Activated CD4-positive, alpha-beta memory T cell treated with anti-CD3 and anti-CD28 coated beads for 36 hours (primary cell): ENCODE data around the gene TOM1L2. TPM values are rescaled to one million over a fixed set of nuclear protein-coding genes. Genes with fewer than 3 reads are reported as not detected.

Experiments used
- CTCF ChIA-PET: fragments of 350-600 bp; sonication (Branson Sonifier 250); formaldehyde crosslinking; loops from one replicate; lab custom pipeline; 2021; ENCODE audit warnings: antibody characterized with exemption, inconsistent platforms; lab: Charles Lee
- POLR2A ChIA-PET: fragments of 350-600 bp; sonication (Branson Sonifier 250); formaldehyde crosslinking; loops from one replicate; lab custom pipeline; 2021; ENCODE audit warnings: antibody characterized with exemption; lab: Charles Lee
- DNase-seq: peaks from one replicate; pipeline ENCODE4 v3.0.0-alpha.2; 2020
- H3K27ac Mint-ChIP-seq: one replicate; pipeline ENCODE4 v1.8.0; 2021; ENCODE audit warnings: mixed read lengths
- H3K27me3 Mint-ChIP-seq: one replicate; pipeline ENCODE4 v1.8.0; 2021; ENCODE audit warnings: mixed read lengths
- H3K36me3 Mint-ChIP-seq: one replicate; pipeline ENCODE4 v1.8.0; 2021; ENCODE audit warnings: mixed read lengths
- H3K4me1 Mint-ChIP-seq: one replicate; pipeline ENCODE4 v1.8.0; 2021; ENCODE audit warnings: low read depth, mixed read lengths
- H3K4me3 Mint-ChIP-seq: one replicate; pipeline ENCODE4 v1.8.0; 2021; ENCODE audit warnings: mild to moderate bottlenecking, mixed read lengths
- H3K9me3 Mint-ChIP-seq: one replicate; pipeline ENCODE4 v1.8.0; 2021; ENCODE audit warnings: mixed read lengths
- intact Hi-C: fragments of 100-400 bp; cut with micrococcal nuclease; formaldehyde crosslinking; loops from one replicate; pipeline ENCODE4 v1.15.1; 2023
- total RNA-seq, 2 experiments: library from RNA; stranded (reverse); gene quantifications; one replicate each; pipeline ENCODE4 v1.2.3, GENCODE V29; 2021

Gene TOM1L2
- total RNA-seq, 2 experiments from 2014 or later: 11.1 to 12.7 TPM

GRCh38 chr17:17873450-17873991 is 98.7 kb downstream of the TOM1L2 start:
- ChIA-PET POLR2A (no interaction called here), CTCF (no interaction called here)
- DNase-seq: no peak
- H3K27me3 Mint-ChIP-seq: no peaks in the 10 kb centered on the region
- no peak overlapping the region for H3K4me3 Mint-ChIP-seq
- no peak overlapping the region for H3K27ac Mint-ChIP-seq
- intact Hi-C loops: no loop called here
- H3K36me3 Mint-ChIP-seq: no peaks in the 10 kb centered on the region
- no peaks in the 10 kb centered on the region for H3K4me1 Mint-ChIP-seq
- H3K9me3 Mint-ChIP-seq: no peaks in the 10 kb centered on the region

- DNase-seq: no peak
- ChIA-PET POLR2A (no interaction called here), CTCF (no interaction called here)
- no peaks in the 10 kb centered on the region for H3K9me3 Mint-ChIP-seq
- intact Hi-C loops: no loop called here
- no peaks in the 10 kb centered on the region for H3K36me3 Mint-ChIP-seq
- H3K27me3 Mint-ChIP-seq: no peaks in the 10 kb centered on the region
- no peak overlapping the region for H3K27ac Mint-ChIP-seq
- H3K4me1 Mint-ChIP-seq: no peaks in the 10 kb centered on the region
- no peak overlapping the region for H3K4me3 Mint-ChIP-seq
Observed at GRCh38 chr17:17872547-17873345, 99.5 kb downstream of the TOM1L2 start.

GRCh38 chr17:17871913-17872312 is 100.3 kb downstream of the TOM1L2 start:
- H3K9me3 Mint-ChIP-seq: no peaks in the 10 kb centered on the region
- H3K27me3 Mint-ChIP-seq: no peaks in the 10 kb centered on the region
- no peak overlapping the region for H3K27ac Mint-ChIP-seq
- no peaks in the 10 kb centered on the region for H3K4me1 Mint-ChIP-seq
- ChIA-PET POLR2A (no interaction called here), CTCF (interaction anchor here (1.0 kb wide), 1 partner anchor 12 kb away, joined by 3 read pairs; no protein-coding TSS in a partner anchor)
- no peaks in the 10 kb centered on the region for H3K36me3 Mint-ChIP-seq
- DNase-seq: no peak
- H3K4me3 Mint-ChIP-seq: no peak overlapping the region
- intact Hi-C loops: no loop called here

- CTCF ChIA-PET: interaction anchor here (1.0 to 1.5 kb wide), 2 partner anchors 51 to 163 kb away, joined by 3 to 5 read pairs; no protein-coding TSS in a partner anchor
- no peaks in the 10 kb centered on the region for H3K36me3 Mint-ChIP-seq
- H3K27ac Mint-ChIP-seq: no peak overlapping the region
- H3K9me3 Mint-ChIP-seq: no peaks in the 10 kb centered on the region
- POLR2A ChIA-PET: no interaction called here
- intact Hi-C loops: no loop called here
- no peak for DNase-seq
- no peaks in the 10 kb centered on the region for H3K27me3 Mint-ChIP-seq
- no peak overlapping the region for H3K4me3 Mint-ChIP-seq
- no peaks in the 10 kb centered on the region for H3K4me1 Mint-ChIP-seq
Observed at GRCh38 chr17:17870247-17870646, 102.0 kb downstream of the TOM1L2 start.

GRCh38 chr17:17868641-17869522 is 103.3 kb downstream of the TOM1L2 start:
- ChIA-PET POLR2A (no interaction called here), CTCF (no interaction called here)
- Mint-ChIP-seq H3K4me3 (no peak overlapping the region), H3K9me3 (no peaks in the 10 kb centered on the region), H3K4me1 (no peaks in the 10 kb centered on the region), H3K36me3 (no peaks in the 10 kb centered on the region), H3K27ac (no peak overlapping the region), H3K27me3 (no peaks in the 10 kb centered on the region)
- intact Hi-C loops: no loop called here
- DNase-seq: no peak

GRCh38 chr17:17866897-17867296 is 105.3 kb downstream of the TOM1L2 start:
- intact Hi-C loops: no loop called here
- ChIA-PET CTCF (interaction anchor here (1.4 kb wide), 1 partner anchor 55 kb away, joined by 4 read pairs; no protein-coding TSS in a partner anchor), POLR2A (no interaction called here)
- peaks cover 12% of the 10 kb centered on the region for H3K4me1 Mint-ChIP-seq
- H3K36me3 Mint-ChIP-seq: no peaks in the 10 kb centered on the region
- DNase-seq: no peak
- no peak overlapping the region for H3K4me3 Mint-ChIP-seq
- H3K27me3 Mint-ChIP-seq: no peaks in the 10 kb centered on the region
- H3K9me3 Mint-ChIP-seq: no peaks in the 10 kb centered on the region
- H3K27ac Mint-ChIP-seq: no peak overlapping the region

- Mint-ChIP-seq H3K27ac (no peak overlapping the region), H3K4me1 (peaks cover 12% of the 10 kb centered on the region), H3K9me3 (no peaks in the 10 kb centered on the region), H3K27me3 (no peaks in the 10 kb centered on the region), H3K4me3 (no peak overlapping the region), H3K36me3 (no peaks in the 10 kb centered on the region)
- DNase-seq: no peak
- intact Hi-C loops: no loop called here
- CTCF ChIA-PET: interaction anchor here (1.4 kb wide), 1 partner anchor 55 kb away, joined by 4 read pairs; no protein-coding TSS in a partner anchor
- POLR2A ChIA-PET: no interaction called here
Observed at GRCh38 chr17:17866425-17866824, 105.8 kb downstream of the TOM1L2 start.

- Mint-ChIP-seq H3K4me3 (no peak overlapping the region), H3K27ac (no peak overlapping the region), H3K4me1 (peaks cover 12% of the 10 kb centered on the region), H3K9me3 (no peaks in the 10 kb centered on the region), H3K27me3 (no peaks in the 10 kb centered on the region), H3K36me3 (no peaks in the 10 kb centered on the region)
- intact Hi-C loops: no loop called here
- POLR2A ChIA-PET: no interaction called here
- no peak for DNase-seq
- CTCF ChIA-PET: interaction anchor here (14.2 kb wide), 1 partner anchor 53 kb away, joined by 173 read pairs; no protein-coding TSS in a partner anchor
Observed at GRCh38 chr17:17865035-17865434, 107.2 kb downstream of the TOM1L2 start.

- Mint-ChIP-seq H3K4me1 (peaks cover 21% of the 10 kb centered on the region), H3K27ac (no peak overlapping the region), H3K36me3 (no peaks in the 10 kb centered on the region), H3K4me3 (no peak overlapping the region), H3K27me3 (no peaks in the 10 kb centered on the region), H3K9me3 (no peaks in the 10 kb centered on the region)
- intact Hi-C loops: loop anchor here (1.0 kb wide), 2 partner anchors 48 to 179 kb away; partner anchors contain the start of gene RAI1
- POLR2A ChIA-PET: no interaction called here
- DNase-seq: no peak
- CTCF ChIA-PET: interaction anchor here (0.7 to 14.2 kb wide), 19 partner anchors 9 to 364 kb away, joined by 3 to 173 read pairs (median 5); partner anchors contain the start of genes RAI1 and RASD1
Observed at GRCh38 chr17:17860766-17861107, 111.5 kb downstream of the TOM1L2 start.

GRCh38 chr17:17859909-17860765 is 112.1 kb downstream of the TOM1L2 start:
- Mint-ChIP-seq H3K9me3 (no peaks in the 10 kb centered on the region), H3K27me3 (no peaks in the 10 kb centered on the region), H3K4me3 (no peak overlapping the region), H3K27ac (no peak overlapping the region), H3K4me1 (peaks cover 27% of the 10 kb centered on the region), H3K36me3 (no peaks in the 10 kb centered on the region)
- ChIA-PET POLR2A (no interaction called here), CTCF (interaction anchor here (0.6 to 14.2 kb wide), 24 partner anchors 9 to 363 kb away, joined by 3 to 173 read pairs (median 4); partner anchors contain the start of genes RAI1 and RASD1)
- peak; percentile 79 for DNase-seq
- intact Hi-C loops: loop anchor here (1.0 to 5.0 kb wide), 3 partner anchors 48 to 179 kb away; partner anchors contain the start of gene RAI1

- Mint-ChIP-seq H3K9me3 (no peaks in the 10 kb centered on the region), H3K27me3 (no peaks in the 10 kb centered on the region), H3K36me3 (peaks cover 2% of the 10 kb centered on the region), H3K27ac (no peak overlapping the region), H3K4me3 (no peak overlapping the region), H3K4me1 (peaks cover 38% of the 10 kb centered on the region)
- CTCF ChIA-PET: interaction anchor here (14.2 kb wide), 1 partner anchor 45 kb away, joined by 173 read pairs; no protein-coding TSS in a partner anchor
- no peak for DNase-seq
- intact Hi-C loops: loop anchor here (5.0 kb wide), 1 partner anchor 130 kb away; no protein-coding TSS in a partner anchor
- POLR2A ChIA-PET: interaction anchor here (7.6 kb wide), 1 partner anchor 21 kb away, joined by 99 read pairs; the partner anchor contains the start of gene SREBF1
Observed at GRCh38 chr17:17857496-17857895, 114.7 kb downstream of the TOM1L2 start.
